Large intestine (tissue), 3 donors: ENCODE data around the gene SMARCD2. TPM values are rescaled to one million over a fixed set of nuclear protein-coding genes. Genes with fewer than 3 reads are reported as not detected.

Source experiments
- DNase-seq, 2 donors: peaks; one replicate each; pipeline versions ENCODE4 v3.0.0 to v3.0.0-alpha.2; 2013
- H3K27ac ChIP-seq: one replicate; pipeline ENCODE4 v1.5.1; 2013; ENCODE audit warnings: low read length
- H3K27me3 ChIP-seq: 2 replicates; pipeline ENCODE4 v1.6.1; 2013; ENCODE audit warnings: low read length; ENCODE audit not compliant: control insufficient read depth, insufficient read depth
- H3K36me3 ChIP-seq: 2 replicates; pipeline ENCODE4 v1.6.1; 2013; ENCODE audit warnings: low read length; ENCODE audit not compliant: control insufficient read depth, insufficient read depth
- H3K4me1 ChIP-seq: one replicate; pipeline ENCODE4 v1.6.1; 2013; ENCODE audit warnings: low read length; ENCODE audit not compliant: control insufficient read depth, insufficient read depth
- H3K4me3 ChIP-seq: one replicate; pipeline ENCODE4 v1.5.1; 2013; ENCODE audit warnings: low read length
- H3K9me3 ChIP-seq: one replicate; pipeline ENCODE4 v1.6.1; 2013; ENCODE audit warnings: mild to moderate bottlenecking, low read depth, low read length, moderate library complexity; ENCODE audit not compliant: control insufficient read depth
- WGBS: methylation state at CpG from one replicate; pipeline ENCODE4 v1.1.5; 2013; ENCODE audit warnings: low lambda C conversion rate; ENCODE audit not compliant: insufficient coverage; 5-methylcytosine and 5-hydroxymethylcytosine counted together
- polyA plus RNA-seq: library from polyadenylated mRNA; unstranded; fragments of 120-200 nt; gene quantifications from one replicate; pipeline ENCODE4 v1.2.1, GENCODE V29; 2013

Gene SMARCD2
- polyA plus RNA-seq, 1 donor: 63.6 TPM

GRCh38 chr17:63783522-63783921 is 59.0 kb downstream of the SMARCD2 start:
- no peaks in the 10 kb centered on the region for H3K4me1 ChIP-seq
- WGBS: no CpG with 5 or more reads among the region's 6 CpGs

More at GRCh38 chr17:63783522-63783921, 59.0 kb downstream of the SMARCD2 start:
- Histone ChIP-seq H3K9me3 (no peaks in the 10 kb centered on the region), H3K36me3 (peaks cover 34% of the 10 kb centered on the region), H3K27me3 (no peaks in the 10 kb centered on the region), H3K27ac (no peak overlapping the region), H3K4me3 (no peak overlapping the region)
- DNase-seq: no peak

Other genes starting within 250 kb of the SMARCD2 start
- gene TACO1, start 241.8 kb downstream of the SMARCD2 start, polyA plus RNA-seq: 20.3 TPM
- gene MAP3K3, start 220.3 kb downstream of the SMARCD2 start, polyA plus RNA-seq: 16.5 TPM
- 19.4 TPM for gene LIMD2, start 142.6 kb downstream of the SMARCD2 start, polyA plus RNA-seq
- gene STRADA, start 100.9 kb downstream of the SMARCD2 start, polyA plus RNA-seq: 43.3 TPM
- gene CCDC47, start 69.1 kb downstream of the SMARCD2 start, polyA plus RNA-seq: 104 TPM
- gene DDX42, start 68.5 kb downstream of the SMARCD2 start, polyA plus RNA-seq: 136 TPM
- gene PSMC5, start 15.3 kb downstream of the SMARCD2 start, polyA plus RNA-seq: 106 TPM
- gene FTSJ3, start 15.0 kb downstream of the SMARCD2 start, polyA plus RNA-seq: 49.6 TPM
- gene CSH2, start 31.0 kb upstream of the SMARCD2 start, polyA plus RNA-seq: 0.06 TPM
- not detected for gene GH2, start 39.3 kb upstream of the SMARCD2 start, polyA plus RNA-seq
- gene CSH1, start 53.9 kb upstream of the SMARCD2 start, polyA plus RNA-seq: 0.30 TPM
- not detected for gene CSHL1, start 68.6 kb upstream of the SMARCD2 start, polyA plus RNA-seq
- not detected for gene GH1, start 76.2 kb upstream of the SMARCD2 start, polyA plus RNA-seq
- 1.2 TPM for gene CD79B, start 89.6 kb upstream of the SMARCD2 start, polyA plus RNA-seq
- gene SCN4A, start 130.2 kb upstream of the SMARCD2 start, polyA plus RNA-seq: 0.22 TPM
- 1.2 TPM for gene PRR29, start 155.7 kb upstream of the SMARCD2 start, polyA plus RNA-seq
- 15.1 TPM for gene ICAM2, start 177.9 kb upstream of the SMARCD2 start, polyA plus RNA-seq